SU-DHL-6 (cell line): ENCODE results near the gene COL27A1.

Source experiments
- EZH2phosphoT487 ChIP-seq: fragments of 200-600 bp; sonication (generic), shearing (Covaris generic); conservative IDR thresholded peaks from 2 replicates; pipeline ENCODE4 v1.6.1; 2018; ENCODE audit warnings: mild to moderate bottlenecking, antibody characterized with exemption, low read length, moderate library complexity, mixed read lengths
- TF ChIP-seq, protein P1 (sequence below): fragments of 200-600 bp; sonication (generic); IDR thresholded peaks from one replicate; pipeline ENCODE4 v1.5.1; 2017; ENCODE audit warnings: antibody characterized with exemption, mild to moderate bottlenecking, low read length, moderate library complexity; ENCODE audit not compliant: insufficient read depth, poor library complexity, severe bottlenecking

DNA sequence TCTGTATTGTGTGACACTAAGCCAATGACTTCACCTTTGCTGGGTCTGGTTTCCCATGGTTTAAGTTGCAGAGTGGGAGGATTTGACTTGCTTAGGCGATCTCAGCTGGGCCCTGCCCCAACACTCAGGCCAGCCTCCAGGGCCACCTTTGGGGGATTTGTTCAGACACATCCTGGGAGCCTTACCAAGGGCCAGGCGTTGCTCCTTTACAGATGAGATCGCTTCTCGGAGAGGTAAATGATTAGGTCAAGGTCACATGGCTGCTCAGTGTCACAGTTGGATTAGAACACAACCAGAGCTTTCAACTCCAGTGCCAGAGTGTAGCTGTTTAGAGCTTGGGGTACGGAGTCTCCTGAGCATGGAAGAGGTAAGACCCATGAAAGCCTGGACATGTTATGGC is 57.5 kb downstream of the COL27A1 start:
- TF ChIP-seq EZH2phosphoT487: no peak
- TF ChIP-seq, protein P1, sequence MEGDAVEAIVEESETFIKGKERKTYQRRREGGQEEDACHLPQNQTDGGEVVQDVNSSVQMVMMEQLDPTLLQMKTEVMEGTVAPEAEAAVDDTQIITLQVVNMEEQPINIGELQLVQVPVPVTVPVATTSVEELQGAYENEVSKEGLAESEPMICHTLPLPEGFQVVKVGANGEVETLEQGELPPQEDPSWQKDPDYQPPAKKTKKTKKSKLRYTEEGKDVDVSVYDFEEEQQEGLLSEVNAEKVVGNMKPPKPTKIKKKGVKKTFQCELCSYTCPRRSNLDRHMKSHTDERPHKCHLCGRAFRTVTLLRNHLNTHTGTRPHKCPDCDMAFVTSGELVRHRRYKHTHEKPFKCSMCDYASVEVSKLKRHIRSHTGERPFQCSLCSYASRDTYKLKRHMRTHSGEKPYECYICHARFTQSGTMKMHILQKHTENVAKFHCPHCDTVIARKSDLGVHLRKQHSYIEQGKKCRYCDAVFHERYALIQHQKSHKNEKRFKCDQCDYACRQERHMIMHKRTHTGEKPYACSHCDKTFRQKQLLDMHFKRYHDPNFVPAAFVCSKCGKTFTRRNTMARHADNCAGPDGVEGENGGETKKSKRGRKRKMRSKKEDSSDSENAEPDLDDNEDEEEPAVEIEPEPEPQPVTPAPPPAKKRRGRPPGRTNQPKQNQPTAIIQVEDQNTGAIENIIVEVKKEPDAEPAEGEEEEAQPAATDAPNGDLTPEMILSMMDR: no peak
